Measurements from ENCODE around the gene IL19. TPM values are rescaled to one million over a fixed set of nuclear protein-coding genes. Genes with fewer than 3 reads are reported as not detected.

Gene IL19
- total and polyA plus RNA-seq, 4 donors = not detected

DNA sequence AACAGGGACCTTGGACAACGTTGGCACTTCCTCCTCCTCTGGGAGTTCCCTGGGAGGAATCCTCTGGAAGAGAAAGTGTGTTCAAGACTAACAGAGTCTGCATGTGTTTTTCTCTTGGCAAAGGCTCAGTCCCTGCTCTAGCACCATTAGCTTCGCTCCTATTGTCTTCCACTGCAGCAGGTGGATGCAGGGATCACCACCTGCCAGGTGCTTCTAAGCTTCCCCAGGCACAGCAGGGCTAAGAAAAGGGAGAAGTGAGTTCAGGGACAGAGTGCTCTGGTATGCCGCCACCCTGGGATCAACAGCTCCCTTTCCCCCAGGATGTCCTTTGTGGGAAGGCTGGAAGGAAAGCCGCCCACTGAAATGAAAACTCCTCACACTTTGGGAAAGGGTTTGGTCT is 50.9 kb downstream of the IL19 start:
- no peak overlapping the region for H3K27ac ChIP-seq (ENCODE audit: low read depth in 1 of 2, low read length in 2 of 2)
- 74% methylated on average over 4 of the region's 4 CpGs for WGBS
- no peak for DNase-seq (ENCODE audit: low spot score)
- H3K9me3 ChIP-seq (ENCODE audit: control insufficient read depth in 4 of 4, low read length in 3 of 4) = no peaks in the 10 kb centered on the region
- TF ChIP-seq REST (IDR thresholded peaks at IDR 0.05) (no peak), TAF1 (conservative IDR thresholded peaks at IDR 0.05) (no peak), HNF4A (conservative IDR thresholded peaks at IDR 0.05) (no peak)
- H3K9ac ChIP-seq (ENCODE audit: low read depth in 1 of 2, low read length in 2 of 2) = no peak overlapping the region
- H3K4me3 ChIP-seq (ENCODE audit: low read depth in 1 of 3, low read length in 3 of 3) = no peak overlapping the region
- no peaks in the 10 kb centered on the region for H3K36me3 ChIP-seq (ENCODE audit: control insufficient read depth in 4 of 4, insufficient read depth in 3 of 4, low read depth in 1 of 4, low read length in 3 of 4)
- H3K4me1 ChIP-seq (ENCODE audit: control insufficient read depth in 4 of 4, insufficient read depth in 4 of 4, low read length in 3 of 4) = peaks cover 0 to 2% (median 0%) of the 10 kb centered on the region in 4 donors
- no peaks in the 10 kb centered on the region for H3K27me3 ChIP-seq (ENCODE audit: control insufficient read depth in 4 of 4, insufficient read depth in 4 of 4, low read length in 3 of 4)

DNA sequence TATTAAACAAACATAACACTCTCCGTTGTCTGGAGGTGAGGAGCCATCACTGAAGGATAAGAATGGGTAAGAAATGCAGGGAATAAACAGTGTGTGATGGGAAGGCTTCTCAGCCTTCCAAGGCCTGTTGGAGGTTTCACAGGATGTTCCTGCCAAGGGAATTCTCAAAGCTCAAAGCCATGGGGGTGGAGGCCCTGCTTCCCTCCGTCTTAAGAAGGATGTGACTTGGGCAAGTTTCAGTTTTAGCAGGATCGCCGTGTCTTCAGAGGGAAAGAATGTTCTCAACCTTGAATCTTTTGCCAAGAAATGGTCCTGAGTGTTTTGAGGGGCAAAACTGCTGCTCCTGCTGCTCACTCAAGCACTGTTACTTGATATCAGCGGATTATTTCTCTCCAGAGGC is 53.2 kb downstream of the IL19 start:
- H3K36me3 ChIP-seq (ENCODE audit: control insufficient read depth in 4 of 4, insufficient read depth in 3 of 4, low read depth in 1 of 4, low read length in 3 of 4) = no peaks in the 10 kb centered on the region
- WGBS = 80% methylated on average over 5 of the region's 5 CpGs
- H3K9me3 ChIP-seq (ENCODE audit: control insufficient read depth in 4 of 4, low read length in 3 of 4) = no peaks in the 10 kb centered on the region
- peaks cover 0 to 2% (median 0%) of the 10 kb centered on the region in 4 donors for H3K4me1 ChIP-seq (ENCODE audit: control insufficient read depth in 4 of 4, insufficient read depth in 4 of 4, low read length in 3 of 4)
- no peak for TF ChIP-seq NR2F2 (IDR thresholded peaks at IDR 0.05)
- TF ChIP-seq, protein P1, sequence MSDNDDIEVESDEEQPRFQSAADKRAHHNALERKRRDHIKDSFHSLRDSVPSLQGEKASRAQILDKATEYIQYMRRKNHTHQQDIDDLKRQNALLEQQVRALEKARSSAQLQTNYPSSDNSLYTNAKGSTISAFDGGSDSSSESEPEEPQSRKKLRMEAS (IDR thresholded peaks at IDR 0.05) = no peak
- TF ChIP-seq SP1 (IDR thresholded peaks at IDR 0.05) = no peak
- TF ChIP-seq REST (IDR thresholded peaks at IDR 0.05) = no peak
- TF ChIP-seq EGR1 (IDR thresholded peaks at IDR 0.05; ENCODE audit: low read depth in 2 of 2) = no peak
- TF ChIP-seq RXRA (IDR thresholded peaks at IDR 0.05) = no peak
- TF ChIP-seq JUND (IDR thresholded peaks at IDR 0.05) = no peak
- TF ChIP-seq ATF3 (IDR thresholded peaks at IDR 0.05) = no peak
- TF ChIP-seq HNF4A (conservative IDR thresholded peaks at IDR 0.05) = no peak
- TF ChIP-seq, protein P2, sequence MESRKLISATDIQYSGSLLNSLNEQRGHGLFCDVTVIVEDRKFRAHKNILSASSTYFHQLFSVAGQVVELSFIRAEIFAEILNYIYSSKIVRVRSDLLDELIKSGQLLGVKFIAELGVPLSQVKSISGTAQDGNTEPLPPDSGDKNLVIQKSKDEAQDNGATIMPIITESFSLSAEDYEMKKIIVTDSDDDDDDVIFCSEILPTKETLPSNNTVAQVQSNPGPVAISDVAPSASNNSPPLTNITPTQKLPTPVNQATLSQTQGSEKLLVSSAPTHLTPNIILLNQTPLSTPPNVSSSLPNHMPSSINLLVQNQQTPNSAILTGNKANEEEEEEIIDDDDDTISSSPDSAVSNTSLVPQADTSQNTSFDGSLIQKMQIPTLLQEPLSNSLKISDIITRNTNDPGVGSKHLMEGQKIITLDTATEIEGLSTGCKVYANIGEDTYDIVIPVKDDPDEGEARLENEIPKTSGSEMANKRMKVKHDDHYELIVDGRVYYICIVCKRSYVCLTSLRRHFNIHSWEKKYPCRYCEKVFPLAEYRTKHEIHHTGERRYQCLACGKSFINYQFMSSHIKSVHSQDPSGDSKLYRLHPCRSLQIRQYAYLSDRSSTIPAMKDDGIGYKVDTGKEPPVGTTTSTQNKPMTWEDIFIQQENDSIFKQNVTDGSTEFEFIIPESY (IDR thresholded peaks at IDR 0.05) = no peak
- TF ChIP-seq FOXA2 (IDR thresholded peaks at IDR 0.05) = no peak
- no peak for TF ChIP-seq RAD21 (IDR thresholded peaks at IDR 0.05)
- TF ChIP-seq FOXA1 (IDR thresholded peaks at IDR 0.05) = no peak
- no peak overlapping the region for H3K9ac ChIP-seq (ENCODE audit: low read depth in 1 of 2, low read length in 2 of 2)
- no peak for DNase-seq (ENCODE audit: low spot score)
- peaks cover 0 to 2% (median 0%) of the 10 kb centered on the region in 4 donors for H3K27me3 ChIP-seq (ENCODE audit: control insufficient read depth in 4 of 4, insufficient read depth in 4 of 4, low read length in 3 of 4)
- no peak overlapping the region for H3K4me3 ChIP-seq (ENCODE audit: low read depth in 1 of 3, low read length in 3 of 3)
- no peak overlapping the region for H3K27ac ChIP-seq (ENCODE audit: low read depth in 1 of 2, low read length in 2 of 2)

Data from liver (tissue), 9 donors.